ENCODE results near the gene CNOT3. TPM values are rescaled to one million over a fixed set of nuclear protein-coding genes. Genes with fewer than 3 reads are reported as not detected.

CNOT3 gene
- 11.0 and 15.3 TPM in 2 replicates for total RNA-seq

GRCh38 chr19:54137699-54138488, at the start of gene CNOT3:
CNOT3 (plus strand) TSS chr19:54137762; CDS start chr19:54142979, 5,217 bp downstream.

DNA sequence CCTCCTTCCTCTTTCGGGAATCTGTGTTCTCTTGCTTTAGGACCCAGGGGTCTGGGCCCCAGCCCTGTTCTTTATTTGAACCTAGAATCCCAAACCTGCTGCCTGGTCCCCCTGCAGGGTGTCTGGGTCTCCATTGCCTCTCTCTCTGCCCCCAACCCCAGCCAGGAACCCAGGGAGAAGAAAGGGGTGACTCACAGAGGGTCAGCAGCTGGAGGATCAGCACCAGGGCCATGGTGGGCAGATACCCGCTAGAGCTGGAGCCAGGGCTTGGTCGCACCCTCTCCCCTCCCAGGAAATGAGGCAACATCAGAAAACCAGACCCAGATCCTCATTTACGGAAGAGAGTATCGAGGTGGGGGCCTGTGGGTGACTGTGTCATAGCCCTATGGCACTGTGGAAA, 37.0 kb upstream of the CNOT3 start, which contains the start of gene OSCAR:
OSCAR (minus strand) TSS at position 243 of the 400 bp plus-strand sequence; CDS start at position 232, 11 bp downstream.

GRCh38 chr19:54102421-54103169, 35.0 kb upstream of the CNOT3 start, which contains the start of gene NDUFA3:
NDUFA3 (plus strand) TSS chr19:54102855; CDS start chr19:54102879, 24 bp downstream.

GRCh38 chr19:54115109-54116063, 22.2 kb upstream of the CNOT3 start, which contains the start of the genes PRPF31 and TFPT:
PRPF31 (plus strand) TSS chr19:54115754; CDS start chr19:54118279, 2,525 bp downstream.
TFPT (minus strand) TSS chr19:54115657; CDS start chr19:54115269, 388 bp downstream.

GRCh38 chr19:54159352-54160181, 22.0 kb downstream of the CNOT3 start, which contains the start of gene LENG1:
LENG1 (minus strand) TSS chr19:54159721; CDS start chr19:54159695, 26 bp downstream.

DNA sequence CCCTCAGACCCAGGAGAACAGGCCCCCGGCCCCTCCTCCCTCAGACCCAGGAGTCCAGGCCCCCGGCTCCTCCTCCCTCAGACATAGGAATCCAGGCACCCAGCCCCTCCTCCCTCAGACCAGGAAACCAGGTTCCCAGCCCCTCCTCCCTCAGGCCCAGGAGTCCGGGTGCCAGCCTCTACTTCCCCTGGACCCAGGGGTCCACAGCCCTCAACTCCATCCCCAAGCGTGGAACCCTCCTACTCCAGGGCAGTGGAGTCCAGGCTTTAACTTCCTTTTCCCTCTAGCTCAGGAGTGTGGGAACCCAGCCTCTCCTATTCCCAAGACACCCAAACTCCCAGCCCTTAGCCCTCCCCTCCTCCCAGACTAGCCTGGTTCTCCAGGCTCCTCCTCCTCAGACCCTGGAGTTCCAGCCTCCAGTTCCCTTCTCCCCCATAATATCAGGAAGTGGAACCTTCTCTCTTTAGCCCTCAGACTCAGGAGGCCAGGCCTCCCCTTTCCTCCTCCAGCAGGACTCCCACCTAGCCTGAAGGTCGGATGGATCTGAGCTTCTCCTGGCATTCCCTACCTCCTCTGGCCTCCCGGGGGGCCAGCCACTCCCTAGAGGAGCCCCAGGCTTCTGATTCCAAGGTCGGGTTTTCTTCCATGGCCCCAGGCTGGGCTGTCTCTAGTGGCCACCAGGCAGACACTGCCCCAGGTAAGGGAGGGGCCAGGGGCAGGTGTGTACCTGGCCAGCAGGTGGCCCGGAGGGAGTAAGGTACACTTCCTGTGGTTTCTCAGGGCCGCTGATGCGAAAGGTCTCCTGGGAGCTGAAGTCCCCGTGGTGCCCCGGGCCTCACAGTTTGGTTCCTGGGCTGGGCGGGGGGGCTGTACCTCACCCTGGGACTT, 35.2 kb downstream of the CNOT3 start, which contains the start of gene TMC4:
TMC4 (minus strand) TSS at position 690 of the 888 bp plus-strand sequence; CDS start at position 647, 43 bp downstream.

DNA sequence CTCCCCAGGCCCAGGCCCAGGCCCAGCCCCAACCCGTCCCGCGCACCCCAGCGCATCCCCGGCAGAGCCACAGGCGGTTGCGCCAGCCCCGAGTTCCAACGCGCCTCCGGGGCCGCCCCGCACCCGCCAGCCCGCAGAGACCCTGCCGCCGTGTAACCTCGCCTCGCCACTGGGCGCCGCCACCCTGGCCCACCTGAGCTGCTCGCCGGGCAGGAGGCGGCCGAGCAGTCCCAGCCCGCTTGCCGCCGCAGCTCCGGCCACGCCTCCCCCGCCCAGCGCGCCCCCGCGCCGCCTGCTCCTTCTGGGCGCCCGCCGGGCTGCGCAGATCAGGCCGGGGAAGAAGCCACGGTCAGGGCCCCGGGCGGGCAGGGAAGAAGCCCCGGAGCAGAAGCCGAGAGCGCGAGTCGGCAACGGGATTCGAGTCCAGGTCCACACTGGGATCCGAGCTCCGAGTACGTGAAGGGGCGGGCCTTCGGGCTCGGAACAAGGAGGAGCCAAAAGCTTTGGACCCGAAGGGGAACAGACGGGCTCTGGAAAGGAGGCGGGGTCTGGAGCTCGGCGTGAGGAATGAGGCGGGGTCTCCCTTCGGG, 51.7 kb downstream of the CNOT3 start, which contains the start of gene MBOAT7:
MBOAT7 (minus strand) TSS at position 436 of the 590 bp plus-strand sequence. CDS start 1,072 bp downstream, outside the sequence.

DNA sequence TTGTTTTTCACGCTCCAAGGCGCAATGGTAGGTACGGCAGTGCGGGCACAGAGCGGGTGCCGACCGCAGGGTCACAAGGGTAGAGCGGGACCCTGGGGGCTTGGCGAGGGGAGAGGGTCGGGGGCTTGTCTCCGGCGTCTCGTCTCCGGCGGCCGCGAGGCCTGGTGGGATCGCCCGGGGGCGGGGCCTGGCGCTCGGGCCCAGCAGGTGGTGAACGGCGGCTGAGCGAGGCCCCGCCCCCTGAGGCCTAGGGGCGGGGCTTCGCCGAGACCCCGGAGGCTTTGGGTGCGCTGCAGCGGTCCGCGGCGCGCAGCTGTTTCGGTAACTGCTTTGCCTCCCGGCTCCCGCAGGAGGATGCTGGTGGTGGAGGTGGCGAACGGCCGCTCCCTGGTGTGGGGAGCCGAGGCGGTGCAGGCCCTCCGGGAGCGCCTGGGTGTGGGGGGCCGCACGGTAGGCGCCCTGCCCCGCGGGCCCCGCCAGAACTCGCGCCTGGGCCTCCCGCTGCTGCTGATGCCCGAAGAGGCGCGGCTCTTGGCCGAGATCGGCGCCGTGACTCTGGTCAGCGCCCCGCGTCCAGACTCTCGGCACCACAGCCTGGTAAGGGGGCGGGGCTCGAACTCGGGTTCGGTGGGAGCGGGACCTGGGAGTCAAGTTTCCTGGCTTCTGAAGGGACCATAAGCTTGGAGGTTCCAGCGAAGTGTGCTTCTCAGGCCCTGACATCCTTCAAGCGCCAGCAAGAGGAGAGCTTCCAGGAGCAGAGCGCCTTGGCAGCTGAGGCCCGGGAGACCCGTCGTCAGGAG, 53.6 kb downstream of the CNOT3 start, which contains the start of gene TSEN34:
TSEN34 (plus strand) TSS at position 298 of the 800 bp plus-strand sequence; CDS start at position 355, 57 bp downstream.

Other genes with a start within 250 kb of the CNOT3 start
- 0.13 and 0.75 TPM in 2 replicates for gene CACNG7, start 228.5 kb upstream of the CNOT3 start, total RNA-seq
- gene CACNG8, start 174.8 kb upstream of the CNOT3 start, total RNA-seq: 0.12 and 0.26 TPM in 2 replicates
- 0.37 and 0.53 TPM in 2 replicates for gene CACNG6, start 146.1 kb upstream of the CNOT3 start, total RNA-seq
- not detected in 2 replicates for gene VSTM1, start 73.9 kb upstream of the CNOT3 start, total RNA-seq
- gene TARM1, start 56.4 kb upstream of the CNOT3 start, total RNA-seq: not detected in 2 replicates
- gene OSCAR, start 37.0 kb upstream of the CNOT3 start, total RNA-seq: 0.06 and 0.13 TPM in 2 replicates
- gene NDUFA3, start 34.9 kb upstream of the CNOT3 start, total RNA-seq: 19.5 and 23.3 TPM in 2 replicates
- 20.6 and 26.0 TPM in 2 replicates for gene TFPT, start 22.1 kb upstream of the CNOT3 start, total RNA-seq
- gene PRPF31, start 22.0 kb upstream of the CNOT3 start, total RNA-seq: 54.7 and 58.1 TPM in 2 replicates
- 7.3 and 7.9 TPM in 2 replicates for gene LENG1, start 22.0 kb downstream of the CNOT3 start, total RNA-seq
- gene TMC4, start 35.4 kb downstream of the CNOT3 start, total RNA-seq: 0.31 TPM in 1 of 2 replicates, not detected in the other
- gene MBOAT7, start 51.8 kb downstream of the CNOT3 start, total RNA-seq: 22.6 and 24.0 TPM in 2 replicates
- gene TSEN34, start 53.5 kb downstream of the CNOT3 start, total RNA-seq: 38.7 and 39.7 TPM in 2 replicates
- 2,262 and 2,314 TPM in 2 replicates for gene RPS9, start 63.1 kb downstream of the CNOT3 start, total RNA-seq
- not detected in 2 replicates for gene LILRB3, start 85.2 kb downstream of the CNOT3 start, total RNA-seq
- gene LILRA6, start 105.0 kb downstream of the CNOT3 start, total RNA-seq: not detected in 2 replicates
- gene LILRB5, start 119.5 kb downstream of the CNOT3 start, total RNA-seq: not detected in 2 replicates
- gene LILRB2, start 143.3 kb downstream of the CNOT3 start, total RNA-seq: not detected in 2 replicates
- not detected in 2 replicates for gene LILRA5, start 175.4 kb downstream of the CNOT3 start, total RNA-seq
- gene LILRA4, start 201.4 kb downstream of the CNOT3 start, total RNA-seq: not detected in 2 replicates
- not detected in 2 replicates for gene LAIR1, start 227.2 kb downstream of the CNOT3 start, total RNA-seq